Endothelial cell (in vitro differentiated cells): ENCODE measurements around the gene FZD7. TPM values are rescaled to one million over a fixed set of nuclear protein-coding genes. Genes with fewer than 3 reads are reported as not detected.

ENCODE experiments used
- DNase-seq: peaks from one replicate; pipeline ENCODE4 v3.0.0; 2021; ENCODE audit warnings: low spot score
- H3K27ac Mint-ChIP-seq: one replicate; pipeline ENCODE4 v1.8.0; 2021; ENCODE audit warnings: mixed read lengths, inconsistent platforms; ENCODE audit not compliant: unreplicated experiment
- H3K27me3 Mint-ChIP-seq: one replicate; pipeline ENCODE4 v1.8.0; 2021; ENCODE audit warnings: mild to moderate bottlenecking, moderate library complexity, mixed read lengths, inconsistent platforms; ENCODE audit not compliant: unreplicated experiment
- H3K36me3 Mint-ChIP-seq: one replicate; pipeline ENCODE4 v1.8.0; 2021; ENCODE audit warnings: mild to moderate bottlenecking, low read depth, mixed read lengths, inconsistent platforms; ENCODE audit not compliant: unreplicated experiment
- H3K4me1 Mint-ChIP-seq: one replicate; pipeline ENCODE4 v1.8.0; 2021; ENCODE audit warnings: mild to moderate bottlenecking, mixed read lengths, inconsistent platforms; ENCODE audit not compliant: unreplicated experiment
- H3K4me3 Mint-ChIP-seq: one replicate; pipeline ENCODE4 v1.8.0; 2021; ENCODE audit warnings: mild to moderate bottlenecking, mixed read lengths, inconsistent platforms; ENCODE audit not compliant: unreplicated experiment
- H3K9me3 Mint-ChIP-seq: one replicate; pipeline ENCODE4 v1.8.0; 2021; ENCODE audit warnings: mixed read lengths, inconsistent platforms; ENCODE audit not compliant: unreplicated experiment
- total RNA-seq: library from RNA; stranded (reverse); fragmentation: NEBNext Ultra II Directional; extraction: Animal tissue kit (Norgen Biotek cat#: 25700); gene quantifications from one replicate; pipeline ENCODE4 v1.2.1, GENCODE V29; 2021; ENCODE audit not compliant: unreplicated experiment
- TF ChIP-seq, protein P1 (sequence below): fragments of 200-600 bp; sonication (generic); IDR thresholded peaks from one replicate; pipeline ENCODE4 v1.5.0; 2021; ENCODE audit warnings: antibody characterized with exemption; ENCODE audit not compliant: unreplicated experiment

Gene FZD7
- total RNA-seq, 1 donor from 2014 or later = 42.2 TPM

DNA sequence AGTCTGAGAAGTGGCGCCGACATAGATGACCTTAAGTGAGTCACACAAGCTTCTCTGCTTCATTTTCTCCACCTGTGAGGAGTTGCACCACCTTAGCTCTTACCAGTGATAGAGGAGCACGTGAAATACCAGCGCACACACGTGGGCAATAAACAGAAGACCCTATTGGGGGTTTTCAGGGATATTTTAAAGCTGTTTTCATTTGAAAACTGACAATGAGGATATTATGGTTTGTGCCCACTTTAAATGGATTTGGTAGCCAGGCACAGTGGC lies 47.3 kb upstream of the FZD7 start:
- Mint-ChIP-seq H3K27ac (no peak overlapping the region), H3K27me3 (peaks cover 3% of the 10 kb centered on the region), H3K4me3 (no peak overlapping the region), H3K9me3 (no peaks in the 10 kb centered on the region), H3K36me3 (no peaks in the 10 kb centered on the region), H3K4me1 (peaks cover 3% of the 10 kb centered on the region)
- TF ChIP-seq, protein P1, sequence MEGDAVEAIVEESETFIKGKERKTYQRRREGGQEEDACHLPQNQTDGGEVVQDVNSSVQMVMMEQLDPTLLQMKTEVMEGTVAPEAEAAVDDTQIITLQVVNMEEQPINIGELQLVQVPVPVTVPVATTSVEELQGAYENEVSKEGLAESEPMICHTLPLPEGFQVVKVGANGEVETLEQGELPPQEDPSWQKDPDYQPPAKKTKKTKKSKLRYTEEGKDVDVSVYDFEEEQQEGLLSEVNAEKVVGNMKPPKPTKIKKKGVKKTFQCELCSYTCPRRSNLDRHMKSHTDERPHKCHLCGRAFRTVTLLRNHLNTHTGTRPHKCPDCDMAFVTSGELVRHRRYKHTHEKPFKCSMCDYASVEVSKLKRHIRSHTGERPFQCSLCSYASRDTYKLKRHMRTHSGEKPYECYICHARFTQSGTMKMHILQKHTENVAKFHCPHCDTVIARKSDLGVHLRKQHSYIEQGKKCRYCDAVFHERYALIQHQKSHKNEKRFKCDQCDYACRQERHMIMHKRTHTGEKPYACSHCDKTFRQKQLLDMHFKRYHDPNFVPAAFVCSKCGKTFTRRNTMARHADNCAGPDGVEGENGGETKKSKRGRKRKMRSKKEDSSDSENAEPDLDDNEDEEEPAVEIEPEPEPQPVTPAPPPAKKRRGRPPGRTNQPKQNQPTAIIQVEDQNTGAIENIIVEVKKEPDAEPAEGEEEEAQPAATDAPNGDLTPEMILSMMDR = no peak
- no peak for DNase-seq

DNA sequence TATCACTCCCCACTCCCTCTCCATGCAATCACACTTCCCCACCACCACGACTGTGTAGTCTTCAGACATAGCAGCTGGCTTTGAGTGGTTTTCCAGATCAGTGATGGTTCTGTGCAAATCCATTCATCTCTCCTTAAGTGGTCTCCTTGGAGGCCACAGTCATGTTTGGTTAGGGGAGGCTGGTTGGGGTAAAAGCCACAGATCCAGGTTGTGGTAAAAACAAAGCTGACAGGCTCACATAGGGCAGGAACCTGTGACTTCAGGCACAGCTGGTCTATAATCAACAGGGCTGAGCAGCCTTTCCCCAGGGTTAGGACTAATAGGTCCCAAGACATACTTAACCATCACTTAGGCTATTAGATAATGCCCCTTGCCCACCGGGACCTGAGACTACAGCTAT lies 46.2 kb upstream of the FZD7 start:
- peaks cover 3% of the 10 kb centered on the region for H3K27me3 Mint-ChIP-seq
- no peak overlapping the region for H3K27ac Mint-ChIP-seq
- H3K9me3 Mint-ChIP-seq = no peaks in the 10 kb centered on the region
- no peak for DNase-seq
- peaks cover 8% of the 10 kb centered on the region for H3K4me1 Mint-ChIP-seq
- TF ChIP-seq, protein P1 = no peak
- H3K4me3 Mint-ChIP-seq = no peak overlapping the region
- no peaks in the 10 kb centered on the region for H3K36me3 Mint-ChIP-seq

DNA sequence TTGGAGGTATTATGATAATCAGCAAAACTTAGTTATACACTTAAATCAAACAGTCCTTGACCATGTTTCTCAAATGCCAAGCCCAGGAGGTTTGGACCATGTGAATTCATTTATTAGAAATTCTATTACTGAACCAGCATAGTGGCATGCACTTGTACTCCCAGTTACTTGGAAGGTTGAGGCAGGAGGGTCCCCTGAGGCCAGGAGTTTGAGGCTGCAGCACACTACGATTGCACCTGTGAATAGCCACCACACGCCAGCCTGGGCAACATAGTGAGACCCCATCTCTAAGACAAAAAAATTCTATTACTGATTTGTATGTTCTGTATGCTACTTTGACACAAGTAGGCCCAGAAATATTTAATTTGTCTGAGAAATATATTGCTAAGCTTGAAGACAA lies 43.6 kb upstream of the FZD7 start:
- Mint-ChIP-seq H3K9me3 (no peaks in the 10 kb centered on the region), H3K27me3 (peaks cover 2% of the 10 kb centered on the region), H3K4me1 (peaks cover 8% of the 10 kb centered on the region), H3K4me3 (no peak overlapping the region), H3K27ac (no peak overlapping the region), H3K36me3 (no peaks in the 10 kb centered on the region)
- TF ChIP-seq, protein P1 = no peak
- DNase-seq = no peak

DNA sequence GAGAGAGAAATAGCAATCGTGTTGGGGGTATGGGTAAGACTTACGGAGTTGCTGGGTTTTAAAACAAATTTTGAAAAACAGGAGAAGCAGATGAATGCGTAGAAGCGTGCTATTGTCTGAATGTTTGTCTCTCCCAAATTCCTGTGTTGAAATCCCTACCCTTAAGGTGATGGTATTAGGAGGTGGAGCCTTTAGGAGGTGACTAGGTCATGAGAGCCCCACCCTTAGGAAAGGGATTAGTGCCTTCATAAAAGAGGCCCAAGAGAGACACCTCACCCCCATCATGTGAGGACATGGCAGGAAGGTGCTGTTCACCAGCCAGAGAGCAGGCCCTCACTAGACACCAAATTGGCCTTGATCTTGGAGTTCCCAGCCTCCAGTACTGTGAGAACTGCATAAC lies 40.7 kb upstream of the FZD7 start:
- no peak for DNase-seq
- no peak overlapping the region for H3K4me3 Mint-ChIP-seq
- H3K27me3 Mint-ChIP-seq = peaks cover 3% of the 10 kb centered on the region
- H3K4me1 Mint-ChIP-seq = peaks cover 16% of the 10 kb centered on the region
- no peak overlapping the region for H3K27ac Mint-ChIP-seq
- no peaks in the 10 kb centered on the region for H3K9me3 Mint-ChIP-seq
- TF ChIP-seq, protein P1 = no peak
- no peaks in the 10 kb centered on the region for H3K36me3 Mint-ChIP-seq

DNA sequence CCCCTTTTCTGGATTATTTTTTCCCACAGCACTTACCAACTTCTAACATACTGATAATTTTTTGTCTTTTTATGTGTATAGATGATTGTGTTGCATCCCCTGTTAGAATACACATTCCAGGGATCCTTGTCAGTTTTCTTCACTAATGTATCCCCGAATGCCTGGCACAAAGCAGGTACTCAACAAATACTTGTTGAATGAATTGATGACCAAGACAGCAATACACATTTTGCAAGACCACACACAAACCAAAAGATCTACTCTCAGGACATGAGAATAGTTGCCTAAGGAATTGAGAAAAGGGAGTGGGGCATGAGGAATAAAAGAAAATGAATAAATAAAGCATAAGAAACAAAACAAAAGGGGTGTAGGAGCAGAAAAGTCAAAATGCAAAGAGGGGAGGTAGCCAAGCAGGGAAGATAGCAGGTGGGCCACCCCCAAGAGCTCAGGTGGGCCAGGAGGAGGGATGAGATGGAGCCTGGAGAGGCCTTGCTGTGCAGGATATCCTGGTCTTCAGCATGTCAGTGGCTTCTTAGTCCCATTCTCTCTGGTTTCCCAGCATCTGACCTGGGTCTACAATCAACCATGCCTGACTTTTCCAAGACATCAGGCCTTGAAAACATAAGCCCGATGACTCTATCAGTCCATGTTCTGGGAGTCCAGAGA lies 38.5 kb upstream of the FZD7 start:
- no peak overlapping the region for H3K4me3 Mint-ChIP-seq
- H3K9me3 Mint-ChIP-seq = no peaks in the 10 kb centered on the region
- DNase-seq = no peak
- H3K27ac Mint-ChIP-seq = no peak overlapping the region
- H3K4me1 Mint-ChIP-seq = peaks cover 16% of the 10 kb centered on the region
- H3K27me3 Mint-ChIP-seq = peaks cover 2% of the 10 kb centered on the region
- TF ChIP-seq, protein P1 = no peak
- H3K36me3 Mint-ChIP-seq = no peaks in the 10 kb centered on the region
